GM18505 (cell line): ENCODE data around the gene SLC8A1.

Source experiments
- ATAC-seq: cut with Tn5 transposase; IDR thresholded peaks from one replicate; pipeline ENCODE4 v1.9.1; 2021; ENCODE audit not compliant: unreplicated experiment
- POLR2A ChIP-seq: IDR thresholded peaks from 4 replicates; pipeline ENCODE4 v1.6.1; 2011; ENCODE audit warnings: borderline replicate concordance; ENCODE audit not compliant: insufficient read depth, insufficient read length; ENCODE audit errors: extremely low read depth

SLC8A1 gene

DNA sequence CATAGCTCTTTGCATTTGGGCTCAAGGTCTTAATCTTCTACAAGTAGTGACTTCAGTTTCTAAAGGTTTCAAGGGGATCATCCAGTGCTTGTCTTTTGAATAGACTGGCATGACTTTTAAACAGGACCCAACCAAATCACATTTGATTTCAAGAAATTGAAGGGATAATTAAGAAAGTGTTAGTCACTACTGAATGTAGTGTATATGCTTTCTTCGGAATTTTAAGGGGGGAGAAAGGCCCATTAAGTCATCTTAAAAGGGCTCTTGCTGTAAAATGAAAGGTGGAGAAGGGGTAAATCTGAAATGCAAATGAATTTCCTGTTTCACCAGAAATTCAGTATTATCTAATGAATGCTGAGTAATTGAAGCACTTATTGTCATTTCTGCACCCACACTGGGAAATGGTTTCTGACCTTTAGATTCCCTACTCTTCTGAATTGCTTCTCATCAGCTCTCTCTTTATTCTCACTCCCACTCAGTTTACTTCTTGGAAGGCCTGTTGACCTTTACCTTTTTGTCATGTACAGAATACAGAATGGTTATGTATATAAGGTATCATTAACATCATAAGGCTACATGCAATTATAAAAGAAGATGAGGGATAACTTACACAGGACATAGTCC lies 241.4 kb downstream of the SLC8A1 start:
- no peak for TF ChIP-seq POLR2A
- no peak for ATAC-seq

DNA sequence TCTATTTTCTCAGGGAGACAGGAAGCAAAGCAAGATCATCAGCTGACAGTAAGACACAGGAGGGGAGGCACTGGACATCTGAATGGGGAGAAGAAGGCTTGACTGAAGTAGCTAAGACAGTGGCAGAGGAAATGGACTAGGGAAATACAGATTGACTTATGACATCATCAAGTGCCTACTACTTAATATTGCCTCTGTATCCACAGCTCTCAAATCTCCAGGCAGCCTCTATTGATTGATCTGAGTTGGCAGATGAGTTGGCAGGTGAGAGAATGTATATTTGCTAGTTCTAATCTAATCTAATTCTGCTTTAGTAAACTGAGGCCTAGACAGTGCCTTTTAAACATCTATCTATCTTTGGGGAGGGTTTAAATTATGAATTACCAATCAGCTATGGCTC lies 242.1 kb downstream of the SLC8A1 start:
- no peak for TF ChIP-seq POLR2A
- ATAC-seq = no peak

DNA sequence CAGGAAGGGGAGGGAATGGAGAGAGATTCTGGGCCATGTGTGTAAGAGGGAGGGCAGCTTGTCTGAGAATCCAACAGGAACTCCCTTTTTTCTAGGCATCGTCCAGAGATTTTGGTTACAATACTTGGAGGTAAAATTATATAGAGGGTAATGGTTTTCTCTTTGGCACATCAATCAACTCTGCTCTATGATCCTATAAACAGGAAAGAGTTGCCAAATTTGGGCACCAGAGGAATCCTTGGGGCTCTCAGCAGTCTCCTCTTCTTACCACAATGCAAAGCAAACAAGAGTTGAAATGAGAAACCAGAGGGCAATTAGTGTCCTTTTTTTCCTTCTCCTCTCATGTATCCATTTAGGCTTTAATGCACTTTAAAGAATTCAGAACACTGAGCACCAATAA lies 243.4 kb downstream of the SLC8A1 start:
- ATAC-seq = no peak
- TF ChIP-seq POLR2A = no peak

DNA sequence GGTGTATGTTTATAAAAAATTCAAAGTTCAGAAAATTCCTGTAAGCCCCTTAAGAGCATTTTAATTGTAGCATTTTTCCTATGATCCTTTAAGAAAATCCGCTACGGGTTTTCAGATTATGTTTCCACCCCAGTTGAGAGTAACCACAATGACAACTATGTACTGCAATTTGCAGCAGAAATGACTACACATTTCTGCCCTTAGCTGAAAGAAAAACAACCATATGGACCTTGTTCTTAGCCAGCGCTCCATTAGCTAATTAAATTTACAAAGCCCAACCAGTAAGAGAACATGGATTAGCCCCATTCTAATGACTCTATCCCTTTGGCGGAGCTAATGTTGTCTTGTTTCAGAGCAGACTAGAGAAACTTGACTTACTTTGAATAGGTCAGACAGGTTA lies 247.6 kb downstream of the SLC8A1 start:
- ATAC-seq = no peak
- no peak for TF ChIP-seq POLR2A

DNA sequence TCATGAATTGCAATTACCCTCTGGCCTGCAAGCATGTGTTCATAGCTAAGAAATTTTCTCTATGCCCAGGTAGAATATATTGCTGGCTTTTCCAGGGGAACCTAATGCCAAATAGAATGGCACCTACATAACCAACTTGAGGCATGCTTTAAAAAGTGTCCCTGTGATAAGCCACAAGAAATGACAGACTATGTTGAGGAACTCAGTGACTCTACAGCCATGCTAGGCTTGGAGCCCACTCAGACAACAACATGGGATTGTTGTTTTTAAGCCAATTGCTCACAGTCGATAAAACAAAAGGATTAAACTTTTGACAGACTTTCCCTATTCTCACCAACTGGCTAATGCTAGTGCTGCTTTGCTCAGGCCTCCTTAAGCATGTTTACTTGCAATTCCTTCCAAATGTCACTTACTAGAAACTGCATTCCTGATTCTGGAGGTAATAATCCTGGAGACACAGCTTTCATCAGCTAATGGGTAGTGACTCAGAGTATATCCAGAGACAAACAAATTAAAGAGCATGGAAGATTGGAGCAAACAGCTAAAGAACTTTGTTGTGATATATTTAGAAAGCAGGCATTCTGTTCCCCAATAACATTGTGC lies 249.0 kb downstream of the SLC8A1 start:
- no peak for ATAC-seq
- no peak for TF ChIP-seq POLR2A

DNA sequence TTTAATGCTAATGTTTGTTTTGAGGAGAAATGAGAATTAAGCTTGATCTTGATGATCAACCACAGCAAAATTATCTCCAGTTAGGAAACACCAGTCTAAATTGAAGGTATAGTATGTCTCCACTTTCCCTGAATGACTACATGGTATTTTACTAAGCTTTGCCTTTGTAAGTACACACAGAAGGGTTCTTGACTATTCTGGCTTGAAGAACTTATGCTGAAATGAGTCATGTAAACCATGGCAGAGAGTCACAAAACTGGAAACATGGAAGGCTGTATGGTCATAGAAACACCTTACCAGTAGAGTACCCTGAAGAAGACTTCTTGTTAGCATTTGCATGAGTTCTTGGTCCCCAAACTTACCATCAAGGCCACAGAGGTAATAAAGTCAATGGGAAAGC lies 250.5 kb downstream of the SLC8A1 start:
- no peak for TF ChIP-seq POLR2A
- ATAC-seq = no peak

DNA sequence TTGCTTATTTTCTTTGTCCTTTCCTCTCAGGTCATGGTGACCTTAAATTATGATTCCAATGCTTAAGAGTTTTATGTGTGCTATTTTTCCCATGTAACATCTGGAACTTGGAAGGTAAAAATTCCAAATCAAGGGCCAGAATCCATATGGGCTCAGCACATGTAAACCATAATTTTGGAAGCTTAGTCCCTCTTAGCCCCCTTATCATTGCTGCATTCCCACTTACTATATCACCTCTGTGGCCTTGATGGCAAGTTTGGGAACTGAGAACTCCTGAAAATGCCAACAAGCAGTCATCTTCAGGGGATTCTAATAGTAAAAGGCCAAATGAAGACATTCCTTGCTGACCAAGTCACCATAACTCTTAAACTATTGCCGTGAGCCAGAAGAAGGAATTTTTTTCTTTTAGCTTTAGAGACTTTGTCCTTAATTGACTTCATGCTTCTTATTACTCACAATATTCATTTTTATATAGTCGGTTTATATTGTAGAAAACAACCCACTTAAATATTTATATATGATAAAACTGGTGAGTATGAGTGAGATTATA lies 251.4 kb downstream of the SLC8A1 start:
- no peak for TF ChIP-seq POLR2A
- ATAC-seq = no peak

- ATAC-seq = no peak
- no peak for TF ChIP-seq POLR2A
Observed at GRCh38 chr2:40199771-40200170, 252.1 kb downstream of the SLC8A1 start.

DNA sequence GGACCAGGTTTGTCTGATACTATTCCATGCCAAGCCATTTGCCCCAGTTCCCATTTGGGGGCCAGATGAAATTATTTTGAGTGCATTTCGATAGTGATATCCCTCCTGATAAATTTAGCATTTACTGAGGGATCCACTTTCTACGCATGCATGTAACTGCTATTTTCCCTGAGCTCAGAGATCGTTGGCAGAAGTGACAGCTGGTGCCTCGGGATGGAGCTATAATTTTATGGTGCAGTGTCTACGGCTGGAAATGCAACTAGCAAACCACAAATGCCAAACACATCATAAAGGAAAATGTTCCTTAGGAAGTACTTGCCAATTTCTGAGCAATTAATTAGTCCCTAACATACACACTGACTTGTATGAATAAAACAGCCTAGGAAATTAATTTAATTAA lies 254.8 kb downstream of the SLC8A1 start:
- ATAC-seq = no peak
- no peak for TF ChIP-seq POLR2A

DNA sequence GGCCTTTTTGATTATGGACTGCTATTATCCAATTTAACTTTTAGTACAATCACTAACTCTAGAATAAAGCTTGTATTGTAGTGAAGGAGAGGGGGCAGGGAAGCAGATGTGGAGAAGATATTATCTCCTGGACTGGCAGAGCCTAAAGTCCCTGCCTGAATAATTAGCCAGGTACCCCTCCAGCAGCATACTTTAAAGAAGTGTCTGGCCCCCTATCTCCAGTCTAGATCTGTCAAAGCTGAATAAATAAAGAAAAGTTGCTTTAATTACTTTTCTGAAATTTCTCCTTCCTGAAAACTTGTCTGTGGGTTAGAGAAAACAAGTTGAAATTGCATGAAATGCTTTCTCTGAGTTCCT lies 258.2 kb downstream of the SLC8A1 start:
- no peak for TF ChIP-seq POLR2A
- no peak for ATAC-seq

DNA sequence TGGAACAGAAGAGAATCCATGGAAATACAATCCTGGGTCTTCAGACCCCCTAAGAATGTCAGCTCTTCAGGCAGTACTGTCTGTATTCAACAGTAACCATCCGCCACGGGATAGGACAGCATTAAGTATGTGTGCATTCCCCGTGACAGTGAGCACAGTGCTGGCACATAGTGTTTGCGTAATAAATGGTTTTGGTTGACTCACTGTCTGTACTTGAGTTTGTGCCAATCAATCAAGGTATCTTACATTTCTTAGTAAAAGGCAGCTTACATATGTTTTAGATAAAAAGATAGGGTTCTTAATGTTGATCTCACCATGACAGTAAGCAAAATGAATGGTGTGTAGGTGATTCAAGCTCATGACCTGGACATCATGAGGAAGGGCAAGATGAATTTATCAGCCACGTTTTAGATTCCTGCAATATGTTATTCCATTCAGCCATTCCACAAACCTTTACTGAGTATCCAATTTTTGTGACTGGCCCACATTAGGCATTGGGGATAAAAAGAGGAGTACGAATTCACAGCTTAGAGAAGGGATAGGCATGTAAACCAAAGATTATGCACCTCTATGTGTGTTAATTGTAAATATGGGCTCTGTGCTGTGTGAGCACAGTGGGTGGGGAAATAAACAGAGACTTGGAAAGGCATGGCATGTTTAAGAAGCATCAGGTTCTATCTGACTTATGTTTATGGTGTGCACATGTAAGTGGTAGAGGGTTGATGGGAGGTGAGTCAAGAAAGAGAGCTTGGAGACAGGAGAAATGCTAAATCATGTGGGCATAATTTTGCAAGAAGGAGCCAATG lies 258.8 kb downstream of the SLC8A1 start:
- no peak for ATAC-seq
- no peak for TF ChIP-seq POLR2A

DNA sequence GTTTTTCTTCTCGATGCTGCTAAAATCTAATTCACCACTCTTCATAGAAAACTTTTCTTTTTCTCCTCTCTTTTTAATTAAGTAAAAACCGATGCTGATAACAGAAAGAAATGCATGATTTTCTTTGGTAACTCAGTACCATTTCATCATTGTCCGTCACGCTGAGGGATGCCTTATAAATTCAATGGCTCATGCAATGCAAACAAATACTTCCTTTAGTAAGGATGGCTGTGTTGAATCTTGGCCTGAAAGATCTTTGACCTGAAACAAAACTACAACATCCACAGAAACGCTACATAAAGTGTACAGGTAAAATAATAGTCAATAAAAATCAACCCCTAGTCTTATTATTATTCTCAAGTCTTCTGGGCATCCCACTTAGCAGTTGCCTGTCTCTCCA lies 261.4 kb downstream of the SLC8A1 start:
- no peak for ATAC-seq
- no peak for TF ChIP-seq POLR2A

- TF ChIP-seq POLR2A = no peak
- ATAC-seq = no peak
Observed at GRCh38 chr2:40189881-40190280, 262.0 kb downstream of the SLC8A1 start.

DNA sequence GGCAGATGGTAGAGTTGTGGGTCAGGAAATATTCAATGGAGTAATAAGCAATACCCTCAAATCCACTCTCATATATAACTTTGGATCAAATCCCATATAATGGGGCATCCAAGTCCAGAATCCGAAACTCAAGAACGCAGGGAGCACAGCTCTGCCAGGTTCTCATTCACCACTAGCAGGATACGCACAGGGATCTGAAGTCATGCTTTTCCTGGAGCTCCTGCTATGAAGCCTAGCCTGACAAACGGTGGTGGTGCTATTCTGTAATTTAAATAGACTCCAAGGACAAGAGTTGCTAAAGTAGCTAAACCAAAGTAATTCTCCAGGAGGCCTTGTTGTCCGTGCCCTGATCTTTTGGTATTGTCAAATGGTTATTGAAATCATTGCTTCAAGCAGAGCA lies 264.8 kb downstream of the SLC8A1 start:
- no peak for ATAC-seq
- TF ChIP-seq POLR2A = no peak
